Choroid plexus epithelial cell (primary cell): ENCODE results near the gene PODXL2.

Experiments
- DNase-seq: peaks from one replicate; pipeline ENCODE4 v3.0.0-alpha.2; 2010; ENCODE audit warnings: low read depth
- H3K4me3 ChIP-seq: 2 replicates; pipeline ENCODE4 v1.5.1; 2011; ENCODE audit warnings: low read depth, mild to moderate bottlenecking, control low read depth, low read length, moderate library complexity
- CTCF ChIP-seq: conservative IDR thresholded peaks from 2 replicates; pipeline ENCODE4 v1.5.1; 2011; ENCODE audit warnings: low read depth, mild to moderate bottlenecking, control low read depth, inconsistent platforms, low read length, moderate library complexity

The PODXL2 gene

DNA sequence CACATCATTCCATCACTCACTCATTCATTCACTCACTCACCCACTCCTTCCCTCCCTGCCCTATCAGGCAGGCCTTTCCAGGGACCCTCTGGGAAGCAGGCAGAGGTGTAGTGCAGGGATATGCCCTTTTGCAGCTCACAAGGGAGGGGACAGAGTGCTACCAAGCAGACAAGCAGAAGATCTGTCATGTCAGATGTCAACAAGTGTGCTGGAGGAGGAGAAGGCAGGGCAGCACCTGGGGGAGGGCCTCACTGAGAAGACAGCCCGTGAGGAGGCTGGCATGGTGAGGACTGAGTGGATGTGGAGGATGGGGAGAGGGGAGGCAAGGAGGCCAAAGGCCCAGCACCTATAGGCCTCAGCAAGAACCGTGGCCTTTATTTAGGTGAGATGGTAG, 59.0 kb downstream of the PODXL2 start:
- TF ChIP-seq CTCF, result no peak
- DNase-seq, result no peak
- no peak overlapping the region for H3K4me3 ChIP-seq

DNA sequence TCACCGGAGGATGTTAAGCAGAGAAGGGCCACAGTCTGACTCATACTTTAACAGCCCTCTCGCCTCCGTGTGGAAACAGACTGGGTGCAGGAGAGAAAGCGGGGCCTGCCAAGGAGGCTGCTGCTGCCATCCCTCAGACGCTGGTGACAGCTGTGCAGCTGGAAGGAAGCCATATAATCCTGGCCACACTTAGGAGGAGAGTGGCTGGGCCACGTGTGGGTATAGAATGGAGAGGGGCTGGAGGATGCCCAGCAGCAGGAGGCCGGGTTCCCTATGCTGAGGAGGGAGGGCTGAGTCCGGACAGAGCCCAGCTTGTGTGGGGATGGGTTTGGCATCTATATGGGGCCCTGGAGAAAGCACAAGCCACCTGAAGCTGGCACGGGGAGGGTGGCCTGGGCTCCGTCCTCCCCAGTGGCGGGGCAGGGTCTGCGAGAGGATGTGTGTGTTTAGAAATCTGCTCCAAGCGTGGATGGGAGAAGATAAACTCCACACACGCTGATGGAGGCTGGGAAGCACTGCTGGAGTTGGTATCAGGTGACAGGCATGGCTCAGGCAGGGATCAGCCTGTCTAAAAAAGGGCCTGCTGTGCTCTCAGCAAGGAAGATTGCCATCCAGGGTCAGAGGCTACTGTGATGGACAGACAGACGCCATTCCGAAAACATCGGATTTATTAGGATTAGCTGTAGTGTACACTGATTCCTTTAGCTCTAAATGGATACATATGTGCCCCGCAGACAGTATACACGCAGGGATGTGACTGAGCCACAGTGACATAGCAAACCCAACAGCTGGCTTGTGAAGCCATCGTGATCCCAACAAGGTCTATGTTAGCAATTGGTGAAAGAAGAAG, 59.7 kb downstream of the PODXL2 start:
- no peak overlapping the region for H3K4me3 ChIP-seq
- no peak for TF ChIP-seq CTCF
- peak; percentile 39 for DNase-seq

GRCh38 chr3:127689266-127689860, 60.4 kb downstream of the PODXL2 start:
- H3K4me3 ChIP-seq, result no peak overlapping the region
- TF ChIP-seq CTCF, result no peak
- no peak for DNase-seq

DNA sequence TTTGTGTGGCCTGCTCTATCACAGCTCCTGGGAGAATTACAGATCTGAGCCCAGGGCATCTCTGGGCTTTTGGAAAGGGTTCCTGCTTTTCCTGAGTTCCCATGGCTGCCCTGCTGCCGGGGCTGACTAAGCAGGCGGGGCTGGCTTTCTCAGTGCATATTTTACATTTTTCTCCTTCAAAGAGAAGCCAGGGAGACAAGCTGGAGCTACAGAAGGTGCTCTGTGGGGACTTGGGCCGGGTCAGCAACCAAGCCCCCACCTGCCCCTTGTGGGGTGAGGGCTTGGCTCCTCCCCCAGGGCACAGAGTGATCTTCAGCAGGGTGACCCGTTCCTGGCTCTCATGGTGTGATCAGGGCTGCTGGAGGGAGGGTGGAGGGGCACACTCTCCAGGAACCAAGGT, 61.1 kb downstream of the PODXL2 start:
- no peak overlapping the region for H3K4me3 ChIP-seq
- peak; percentile 71 for DNase-seq
- no peak for TF ChIP-seq CTCF

DNA sequence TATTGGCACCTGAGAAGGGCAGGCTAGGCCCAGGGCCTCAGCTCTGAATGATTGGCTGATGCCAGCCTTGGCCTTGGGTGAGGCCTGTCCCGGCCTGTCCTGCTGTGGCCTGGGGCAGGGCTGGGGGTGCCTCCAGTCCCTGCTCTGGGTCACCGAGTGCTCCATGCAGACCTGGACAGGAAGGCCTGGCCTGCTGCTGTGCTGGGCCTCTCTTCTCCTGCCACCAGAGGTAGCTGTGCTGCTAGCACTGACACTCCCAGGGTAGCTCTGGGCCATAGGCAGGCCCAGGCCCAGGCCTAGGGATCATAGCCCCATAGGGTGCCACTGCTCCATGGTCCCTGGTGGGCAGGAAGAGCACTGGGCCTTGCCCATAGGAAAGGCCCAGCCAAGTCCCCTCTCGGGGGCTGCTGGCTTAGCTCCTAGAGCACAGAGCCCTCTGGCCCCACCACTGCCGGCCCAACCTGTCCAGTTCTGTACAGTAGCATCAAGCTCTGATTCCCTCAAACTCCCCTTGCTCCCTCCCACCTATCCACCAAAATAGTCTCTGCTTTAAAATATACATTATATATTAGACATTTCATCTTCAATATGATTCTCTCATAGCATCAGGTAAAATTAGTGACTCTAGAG, 62.0 kb downstream of the PODXL2 start:
- no peak overlapping the region for H3K4me3 ChIP-seq
- DNase-seq, result peak; percentile 79
- TF ChIP-seq CTCF, result peak; percentile 92

DNA sequence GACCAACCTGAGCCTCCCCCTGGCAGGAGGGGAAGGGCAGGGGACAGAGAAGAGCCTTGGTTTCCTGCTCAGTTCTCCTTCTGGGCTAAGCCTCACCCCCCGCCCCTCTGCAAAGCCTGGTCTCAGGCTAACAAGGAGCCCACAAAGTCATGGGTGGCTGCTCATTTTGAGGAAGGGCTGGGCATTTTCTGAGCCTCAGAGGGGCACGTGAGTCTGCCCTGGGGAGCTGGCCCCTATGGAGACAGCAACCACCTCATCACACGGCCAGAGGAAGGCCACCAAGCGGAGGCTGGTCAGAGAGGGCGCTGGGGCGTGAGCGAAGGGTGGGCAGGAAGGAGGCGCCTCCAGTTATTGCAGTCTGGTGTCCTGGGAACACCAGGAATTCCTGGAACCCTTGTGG, 62.5 kb downstream of the PODXL2 start:
- DNase-seq, result no peak
- TF ChIP-seq CTCF, result no peak
- no peak overlapping the region for H3K4me3 ChIP-seq
